ENCODE data around the gene ICAM2. TPM values are rescaled to one million over a fixed set of nuclear protein-coding genes. Genes with fewer than 3 reads are reported as not detected.

Gene ICAM2
- total RNA-seq, 4 donors from 2014 or later: 20.3 to 41.8 (median 30.6) TPM

- DNase-seq: no peak
- no peak overlapping the region for H3K4me3 ChIP-seq (replicated peaks in 1 of 3)
- 88% methylated on average over 14 to 15 of the region's 16 CpGs for WGBS, 2 donors
- no peaks in the 10 kb centered on the region for H3K9me3 ChIP-seq
- no peak for TF ChIP-seq CTCF (IDR thresholded peaks at IDR 0.05)
- TF ChIP-seq POLR2A (IDR thresholded peaks at IDR 0.05): no peak
- H3K27me3 ChIP-seq: no peaks in the 10 kb centered on the region
- intact Hi-C loops (cut with DNase I): no loop called here
- no peaks in the 10 kb centered on the region for H3K4me1 ChIP-seq
- no peak overlapping the region for H3K27ac ChIP-seq
- H3K36me3 ChIP-seq: peaks cover under 1 to 3% of the 10 kb centered on the region in 2 donors
Measured at GRCh38 chr17:64038331-64039105, 18.1 kb upstream of the ICAM2 start.

GRCh38 chr17:64037802-64038201 lies 17.4 kb upstream of the ICAM2 start:
- H3K27ac ChIP-seq: no peak overlapping the region

DNA sequence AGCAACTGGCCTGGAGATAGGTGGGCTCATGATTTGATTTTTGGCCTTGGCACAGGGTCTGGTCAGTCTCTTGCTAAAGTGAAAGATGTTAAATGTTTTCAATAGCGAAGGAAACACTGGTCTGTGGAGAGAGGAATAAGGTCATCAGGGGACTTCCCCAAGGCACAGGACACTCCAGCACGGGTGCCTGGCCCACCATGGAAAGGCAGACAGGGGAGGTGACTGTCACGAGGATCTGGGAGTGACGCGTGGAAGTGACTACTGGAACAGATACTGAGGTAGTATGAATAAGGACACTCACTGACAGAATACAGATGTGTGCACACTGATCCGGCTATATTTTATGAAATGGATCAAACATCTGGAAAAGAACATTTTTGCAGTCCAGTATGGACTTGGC lies 16.7 kb upstream of the ICAM2 start:
- DNase-seq: no peak
- Histone ChIP-seq H3K4me3 (replicated peaks in 1 of 3) (no peak overlapping the region), H3K27me3 (no peaks in the 10 kb centered on the region), H3K27ac (no peak overlapping the region), H3K36me3 (no peaks in the 10 kb centered on the region), H3K9me3 (no peaks in the 10 kb centered on the region), H3K4me1 (no peaks in the 10 kb centered on the region)
- TF ChIP-seq POLR2A (IDR thresholded peaks at IDR 0.05) (no peak), CTCF (IDR thresholded peaks at IDR 0.05) (no peak)
- 82 to 91% methylated on average over 6 of the region's 6 CpGs for WGBS, 2 donors
- intact Hi-C loops (cut with DNase I): no loop called here

More at GRCh38 chr17:64037802-64038201, 17.4 kb upstream of the ICAM2 start:
- Histone ChIP-seq H3K27me3 (no peaks in the 10 kb centered on the region), H3K4me3 (replicated peaks in 1 of 3) (no peak overlapping the region), H3K4me1 (no peaks in the 10 kb centered on the region), H3K36me3 (no peaks in the 10 kb centered on the region), H3K9me3 (no peaks in the 10 kb centered on the region)
- intact Hi-C loops (cut with DNase I): no loop called here
- WGBS, 2 donors: 94 to 100% methylated on average over 5 of the region's 5 CpGs
- TF ChIP-seq POLR2A (IDR thresholded peaks at IDR 0.05): no peak
- TF ChIP-seq CTCF (IDR thresholded peaks at IDR 0.05): no peak
- DNase-seq: no peak

- 88 to 90% methylated on average over 14 of the region's 14 CpGs for WGBS, 2 donors
- H3K4me1 ChIP-seq: no peaks in the 10 kb centered on the region
- H3K9me3 ChIP-seq: no peaks in the 10 kb centered on the region
- no peaks in the 10 kb centered on the region for H3K36me3 ChIP-seq
- no peaks in the 10 kb centered on the region for H3K27me3 ChIP-seq
- H3K4me3 ChIP-seq (replicated peaks in 1 of 3): no peak overlapping the region
- TF ChIP-seq CTCF (IDR thresholded peaks at IDR 0.05) (no peak), POLR2A (IDR thresholded peaks at IDR 0.05) (no peak)
- intact Hi-C loops (cut with DNase I): no loop called here
- no peak for DNase-seq
- H3K27ac ChIP-seq: no peak overlapping the region
Measured at GRCh38 chr17:64036198-64036922, 15.9 kb upstream of the ICAM2 start.

- no peaks in the 10 kb centered on the region for H3K4me1 ChIP-seq
- H3K27me3 ChIP-seq: no peaks in the 10 kb centered on the region
- WGBS, 2 donors: 91 to 95% methylated on average over 4 of the region's 4 CpGs
- no peaks in the 10 kb centered on the region for H3K9me3 ChIP-seq
- TF ChIP-seq POLR2A (IDR thresholded peaks at IDR 0.05): no peak
- DNase-seq: no peak
- intact Hi-C loops (cut with DNase I): no loop called here
- no peak overlapping the region for H3K4me3 ChIP-seq (replicated peaks in 1 of 3)
- H3K27ac ChIP-seq: no peak overlapping the region
- H3K36me3 ChIP-seq: no peaks in the 10 kb centered on the region
Measured at GRCh38 chr17:64032081-64032480, 11.6 kb upstream of the ICAM2 start.

Measured in thyroid gland (tissue), 4 donors.